SKM-1 (cell line): ENCODE data around the gene PLAC9.

Experiments
- DNase-seq: peaks from one replicate; lab custom pipeline; 2025; ENCODE audit not compliant: unreplicated experiment; lab: John Stamatoyannopoulos, UW

PLAC9 gene

GRCh38 chr10:80159166-80159873 is 26.8 kb downstream of the PLAC9 start:
- DNase-seq, result no peak

- no peak for DNase-seq
Measured at GRCh38 chr10:80160361-80161320, 28.1 kb downstream of the PLAC9 start.

GRCh38 chr10:80161321-80162083 is 29.0 kb downstream of the PLAC9 start:
- no peak for DNase-seq

- no peak for DNase-seq
Measured at GRCh38 chr10:80163741-80164341, 31.3 kb downstream of the PLAC9 start.

- no peak for DNase-seq
Measured at GRCh38 chr10:80164596-80164995, 32.1 kb downstream of the PLAC9 start.

- DNase-seq, result no peak
Measured at GRCh38 chr10:80165173-80165572, 32.6 kb downstream of the PLAC9 start.

- no peak for DNase-seq
Measured at GRCh38 chr10:80166581-80167470, 34.3 kb downstream of the PLAC9 start.

GRCh38 chr10:80167471-80168161 is 35.1 kb downstream of the PLAC9 start:
- no peak for DNase-seq

- DNase-seq, result no peak
Measured at GRCh38 chr10:80168162-80168511, 35.6 kb downstream of the PLAC9 start.

GRCh38 chr10:80168679-80169380 is 36.3 kb downstream of the PLAC9 start:
- no peak for DNase-seq

GRCh38 chr10:80170026-80170425 is 37.5 kb downstream of the PLAC9 start:
- DNase-seq, result no peak

- no peak for DNase-seq
Measured at GRCh38 chr10:80170641-80171040, 38.1 kb downstream of the PLAC9 start.

- no peak for DNase-seq
Measured at GRCh38 chr10:80171248-80171660, 38.7 kb downstream of the PLAC9 start.

GRCh38 chr10:80172896-80173295 is 40.4 kb downstream of the PLAC9 start:
- no peak for DNase-seq

- no peak for DNase-seq
Measured at GRCh38 chr10:80173466-80173865, 40.9 kb downstream of the PLAC9 start.

GRCh38 chr10:80174641-80175395 is 42.3 kb downstream of the PLAC9 start:
- DNase-seq, result no peak

GRCh38 chr10:80176526-80176925 is 44.0 kb downstream of the PLAC9 start:
- DNase-seq, result no peak
